BE2C (cell line): ENCODE measurements around the gene EP400.

Experiments used
- DNase-seq: peaks from one replicate; pipeline ENCODE4 v3.0.0-alpha.2; 2020
- H3K27me3 ChIP-seq: fragments of 250-450 bp; sonication (Bioruptor Pico); 2 replicates; pipeline ENCODE4 v1.5.1; 2020; ENCODE audit warnings: mild to moderate bottlenecking
- H3K36me3 ChIP-seq: fragments of 250-450 bp; sonication (Bioruptor Pico); 2 replicates; pipeline ENCODE4 v1.5.1; 2020; ENCODE audit warnings: mild to moderate bottlenecking
- H3K4me1 ChIP-seq: fragments of 250-450 bp; sonication (Bioruptor Pico); 2 replicates; pipeline ENCODE4 v1.5.1; 2020
- H3K4me3 ChIP-seq: 2 replicates; pipeline ENCODE4 v1.5.1; 2011; ENCODE audit warnings: low read depth, low read length
- H3K9me3 ChIP-seq: fragments of 250-450 bp; sonication (Bioruptor Pico); 2 replicates; pipeline ENCODE4 v1.5.1; 2020
- CTCF ChIP-seq: IDR thresholded peaks from 2 replicates; pipeline ENCODE4 v1.5.1; 2012; ENCODE audit warnings: mild to moderate bottlenecking, low read depth, low read length

Gene EP400

GRCh38 chr12:132081423-132081822 is 131.7 kb downstream of the EP400 start:
- no peak for DNase-seq
- Histone ChIP-seq H3K9me3 (no peaks in the 10 kb centered on the region), H3K36me3 (peaks cover 15% of the 10 kb centered on the region), H3K4me3 (no peak overlapping the region), H3K27me3 (no peaks in the 10 kb centered on the region), H3K4me1 (no peaks in the 10 kb centered on the region)
- no peak for TF ChIP-seq CTCF

- H3K36me3 ChIP-seq: peaks cover 2% of the 10 kb centered on the region
- H3K4me1 ChIP-seq: no peaks in the 10 kb centered on the region
- peak overlapping the region; percentile 55 for H3K4me3 ChIP-seq
- no peaks in the 10 kb centered on the region for H3K9me3 ChIP-seq
- no peaks in the 10 kb centered on the region for H3K27me3 ChIP-seq
- DNase-seq: no peak
- TF ChIP-seq CTCF: no peak
These were observed 133.8 kb downstream of the EP400 start for GRCh38 chr12:132083614-132083940.

GRCh38 chr12:132083941-132084620 is 134.3 kb downstream of the EP400 start:
- H3K27me3 ChIP-seq: no peaks in the 10 kb centered on the region
- H3K9me3 ChIP-seq: no peaks in the 10 kb centered on the region
- peaks cover 2% of the 10 kb centered on the region; the same call in 1 of the 2 replicates for H3K36me3 ChIP-seq
- H3K4me1 ChIP-seq: no peaks in the 10 kb centered on the region
- H3K4me3 ChIP-seq: peak overlapping the region; percentile 80
- DNase-seq: peak; percentile 95
- no peak for TF ChIP-seq CTCF

GRCh38 chr12:132084621-132085290 is 135.0 kb downstream of the EP400 start:
- DNase-seq: peak; percentile 84
- H3K4me3 ChIP-seq: peak overlapping the region; percentile 80
- no peak for TF ChIP-seq CTCF
- no peaks in the 10 kb centered on the region for H3K4me1 ChIP-seq
- H3K9me3 ChIP-seq: no peaks in the 10 kb centered on the region
- H3K27me3 ChIP-seq: no peaks in the 10 kb centered on the region
- H3K36me3 ChIP-seq: peaks cover 6% of the 10 kb centered on the region

GRCh38 chr12:132085291-132085635 is 135.5 kb downstream of the EP400 start:
- DNase-seq: no peak
- Histone ChIP-seq H3K36me3 (peaks cover 6% of the 10 kb centered on the region), H3K27me3 (no peaks in the 10 kb centered on the region), H3K4me1 (no peaks in the 10 kb centered on the region), H3K4me3 (peak overlapping the region; percentile 80), H3K9me3 (no peaks in the 10 kb centered on the region)
- no peak for TF ChIP-seq CTCF

GRCh38 chr12:132089407-132089910 is 139.7 kb downstream of the EP400 start:
- H3K27me3 ChIP-seq: no peaks in the 10 kb centered on the region
- no peaks in the 10 kb centered on the region for H3K9me3 ChIP-seq
- no peak overlapping the region for H3K4me3 ChIP-seq
- H3K36me3 ChIP-seq: peaks cover 8% of the 10 kb centered on the region
- TF ChIP-seq CTCF: no peak
- no peaks in the 10 kb centered on the region for H3K4me1 ChIP-seq
- no peak for DNase-seq
